Esophagus muscularis mucosa (tissue), 3 donors: ENCODE measurements around the gene OGFOD2.
"Not testable (repeated sequence)": the region's sequence is repeated elsewhere in the genome, so short reads cannot be mapped to it uniquely, and the experiment has no call there.

ENCODE experiments used
- POLR2A ChIP-seq: fragments of 450-650 bp; IDR thresholded peaks from one replicate; pipeline ENCODE4 v1.6.1; 2017; ENCODE audit warnings: antibody characterized with exemption, moderate library complexity, mild to moderate bottlenecking, low read depth
- TF ChIP-seq, protein P1 (sequence below), 3 experiments: fragments of 200-600 bp in 2 of 3; fragments of 450-650 bp in 1 of 3; sonication (generic) in 2 of 3; IDR thresholded peaks; one replicate each; pipeline ENCODE4 v1.5.1; 2017 to 2019; ENCODE audit warnings: antibody characterized with exemption in 3 of 3, mild to moderate bottlenecking in 2 of 3, moderate library complexity in 1 of 3

DNA sequence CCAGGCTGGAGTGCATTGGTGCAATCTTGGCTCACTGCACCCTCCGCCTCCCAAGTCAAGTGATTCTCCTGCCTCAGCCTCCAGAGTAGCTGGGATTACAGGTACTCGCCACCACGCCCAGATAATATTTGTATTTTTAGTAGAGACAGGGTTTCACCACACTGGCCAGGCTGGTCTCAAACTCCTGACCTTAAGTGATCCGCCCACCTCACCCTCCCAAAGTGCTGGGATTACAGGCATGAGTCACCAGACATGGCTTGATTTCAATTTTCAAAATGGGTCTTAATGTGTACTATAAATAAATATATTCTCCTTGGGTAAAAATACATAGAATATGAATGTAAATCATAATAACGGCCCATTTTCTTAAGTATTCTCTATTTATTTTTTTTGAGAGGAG lies 33.7 kb upstream of the OGFOD2 start:
- TF ChIP-seq, protein P1, sequence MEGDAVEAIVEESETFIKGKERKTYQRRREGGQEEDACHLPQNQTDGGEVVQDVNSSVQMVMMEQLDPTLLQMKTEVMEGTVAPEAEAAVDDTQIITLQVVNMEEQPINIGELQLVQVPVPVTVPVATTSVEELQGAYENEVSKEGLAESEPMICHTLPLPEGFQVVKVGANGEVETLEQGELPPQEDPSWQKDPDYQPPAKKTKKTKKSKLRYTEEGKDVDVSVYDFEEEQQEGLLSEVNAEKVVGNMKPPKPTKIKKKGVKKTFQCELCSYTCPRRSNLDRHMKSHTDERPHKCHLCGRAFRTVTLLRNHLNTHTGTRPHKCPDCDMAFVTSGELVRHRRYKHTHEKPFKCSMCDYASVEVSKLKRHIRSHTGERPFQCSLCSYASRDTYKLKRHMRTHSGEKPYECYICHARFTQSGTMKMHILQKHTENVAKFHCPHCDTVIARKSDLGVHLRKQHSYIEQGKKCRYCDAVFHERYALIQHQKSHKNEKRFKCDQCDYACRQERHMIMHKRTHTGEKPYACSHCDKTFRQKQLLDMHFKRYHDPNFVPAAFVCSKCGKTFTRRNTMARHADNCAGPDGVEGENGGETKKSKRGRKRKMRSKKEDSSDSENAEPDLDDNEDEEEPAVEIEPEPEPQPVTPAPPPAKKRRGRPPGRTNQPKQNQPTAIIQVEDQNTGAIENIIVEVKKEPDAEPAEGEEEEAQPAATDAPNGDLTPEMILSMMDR (IDR thresholded peaks at IDR 0.05) = not testable (repeated sequence)
- not testable (repeated sequence) for TF ChIP-seq POLR2A
